Aorta (tissue), 5 donors: ENCODE results near the gene TKT. TPM values are rescaled to one million over a fixed set of nuclear protein-coding genes. Genes with fewer than 3 reads are reported as not detected.

ENCODE experiments used
- ATAC-seq: fragments of 200-7000 bp; cut with Tn5 transposase; one replicate; pipeline ENCODE4 v1.9.1; 2022; ENCODE audit warnings: moderate library complexity; ENCODE audit not compliant: low FRiP score
- DNase-seq, 2 donors: peaks; one replicate each; pipeline ENCODE4 v3.0.0-alpha.2; 2020
- H3K27ac ChIP-seq, 2 donors: one replicate each; pipeline ENCODE4 v1.5.1; 2013; ENCODE audit warnings: low read length in 2 of 2, mild to moderate bottlenecking in 2 of 2, moderate library complexity in 2 of 2, control low read depth in 1 of 2, inconsistent platforms in 1 of 2, low read depth in 1 of 2
- H3K27me3 ChIP-seq, 2 donors: one replicate each; pipeline ENCODE4 v1.6.1; 2013; ENCODE audit warnings: control low read depth in 1 of 2, low read length in 1 of 2, mild to moderate bottlenecking in 1 of 2, moderate library complexity in 1 of 2; ENCODE audit not compliant: insufficient read depth in 2 of 2, control insufficient read depth in 1 of 2
- H3K36me3 ChIP-seq, 2 donors: one replicate each; pipeline ENCODE4 v1.6.1; 2013; ENCODE audit warnings: control low read depth in 1 of 2, low read length in 1 of 2, mild to moderate bottlenecking in 1 of 2; ENCODE audit not compliant: insufficient read depth in 2 of 2, control insufficient read depth in 1 of 2
- H3K4me1 ChIP-seq, 2 donors: one replicate each; pipeline ENCODE4 v1.6.1; 2013; ENCODE audit warnings: low read length in 2 of 2, control low read depth in 1 of 2, mild to moderate bottlenecking in 1 of 2, moderate library complexity in 1 of 2; ENCODE audit not compliant: insufficient read depth in 2 of 2, control insufficient read depth in 1 of 2
- H3K4me3 ChIP-seq, 2 donors: one replicate each; pipeline ENCODE4 v1.5.1; 2013; ENCODE audit warnings: low read length in 2 of 2, control low read depth in 1 of 2, mild to moderate bottlenecking in 1 of 2
- H3K9me3 ChIP-seq: one replicate; pipeline ENCODE4 v1.6.1; 2013; ENCODE audit warnings: mild to moderate bottlenecking, low read length; ENCODE audit not compliant: control insufficient read depth
- WGBS, 2 donors: extraction: QIAGEN DNeasy Blood & Tissue Kit; methylation state at CpG; one replicate each; pipeline ENCODE4 v1.1.7; 2013; 5-methylcytosine and 5-hydroxymethylcytosine counted together
- intact Hi-C, 2 donors: fragments of 100-400 bp; cut with DNase I; formaldehyde crosslinking; loops; one replicate each; pipeline versions ENCODE4 v1.14.2 to v1.15.0; 2022
- polyA plus RNA-seq, 2 donors: library from polyadenylated mRNA; stranded (reverse); fragments of 200-250 nt; gene quantifications; one replicate each; pipeline ENCODE4 v1.2.3, GENCODE V29; 2013
- total RNA-seq, 2 donors: library from RNA; stranded (reverse); fragmentation: NEBNext Ultra II Directional; extraction: Animal tissue kit (Norgen Biotek cat#: 25700); gene quantifications; one replicate each; pipeline ENCODE4 v1.2.1, GENCODE V29; 2021
- donor health status: healthy with polysubstance abuse.
- donor health status: Bipolar disorder and iron deficiency.
- donor health status: DM: no; HTN: no; CAD: no.
- donor health status: DM: no; HTN: no; CAD: no.
- donor health status: DM: yes; HTN: yes; CAD: no.

Gene TKT
- total and polyA plus RNA-seq, 4 donors: 92.4 to 208 (median 146) TPM

DNA sequence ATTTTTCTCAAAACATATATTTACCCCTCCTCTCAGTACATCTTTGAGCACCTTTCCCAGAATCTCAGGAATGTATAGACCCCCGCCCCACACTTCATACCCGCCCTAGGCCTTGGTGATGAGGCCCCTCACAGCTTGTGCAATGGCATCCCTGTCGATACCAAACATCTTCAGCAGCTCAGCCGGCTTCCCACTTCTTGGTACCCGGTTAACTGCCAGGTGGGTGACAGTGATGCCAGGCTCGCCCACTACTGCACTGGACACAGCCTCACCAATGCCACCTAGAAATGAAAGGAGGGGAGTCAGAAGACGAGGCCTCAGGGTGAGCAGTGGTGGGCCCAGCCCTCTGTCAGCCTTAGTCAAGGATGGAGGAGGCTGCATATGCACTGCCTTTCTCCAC lies 30.2 kb downstream of the TKT start:
- WGBS, 2 donors: 82 to 89% methylated on average over 7 of the region's 7 CpGs
- no peak overlapping the region for H3K27ac ChIP-seq
- intact Hi-C loops: no loop called here

DNA sequence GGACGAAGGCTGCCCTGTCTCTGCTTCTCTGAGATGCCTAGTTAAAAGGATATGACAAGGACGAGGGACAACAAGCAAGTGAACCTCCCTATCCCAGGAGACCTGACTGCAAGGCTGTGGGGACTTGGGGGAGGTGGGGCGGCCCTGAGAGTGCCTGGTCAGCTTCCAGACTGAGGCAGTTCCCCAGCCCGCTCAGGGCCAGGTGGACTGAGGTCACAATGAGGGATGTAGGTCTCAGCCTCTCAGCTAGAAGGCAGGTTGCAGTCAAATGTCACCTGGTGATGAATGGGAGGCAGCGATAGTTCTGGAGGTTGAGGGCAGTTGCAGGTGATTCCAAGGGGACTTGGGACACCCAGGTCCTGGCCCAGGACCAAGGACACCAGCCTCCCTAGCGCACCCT lies 30.6 kb downstream of the TKT start:
- peaks cover 4 to 32% of the 10 kb centered on the region in 2 donors for H3K36me3 ChIP-seq
- DNase-seq: no peak
- ATAC-seq: no peak
- no peaks in the 10 kb centered on the region for H3K27me3 ChIP-seq
- H3K27ac ChIP-seq: no peak overlapping the region
- 82 to 84% methylated on average over 6 of the region's 6 CpGs for WGBS, 2 donors
- no peaks in the 10 kb centered on the region for H3K4me1 ChIP-seq
- H3K4me3 ChIP-seq: no peak overlapping the region
- intact Hi-C loops: no loop called here
- H3K9me3 ChIP-seq: no peaks in the 10 kb centered on the region

More for the DNA sequence above, 30.2 kb downstream of the TKT start:
- DNase-seq (no peak), ATAC-seq (no peak)
- Histone ChIP-seq H3K4me3 (no peak overlapping the region), H3K27me3 (no peaks in the 10 kb centered on the region), H3K36me3 (peaks cover 4 to 34% of the 10 kb centered on the region in 2 donors), H3K4me1 (no peaks in the 10 kb centered on the region), H3K9me3 (no peaks in the 10 kb centered on the region)

DNA sequence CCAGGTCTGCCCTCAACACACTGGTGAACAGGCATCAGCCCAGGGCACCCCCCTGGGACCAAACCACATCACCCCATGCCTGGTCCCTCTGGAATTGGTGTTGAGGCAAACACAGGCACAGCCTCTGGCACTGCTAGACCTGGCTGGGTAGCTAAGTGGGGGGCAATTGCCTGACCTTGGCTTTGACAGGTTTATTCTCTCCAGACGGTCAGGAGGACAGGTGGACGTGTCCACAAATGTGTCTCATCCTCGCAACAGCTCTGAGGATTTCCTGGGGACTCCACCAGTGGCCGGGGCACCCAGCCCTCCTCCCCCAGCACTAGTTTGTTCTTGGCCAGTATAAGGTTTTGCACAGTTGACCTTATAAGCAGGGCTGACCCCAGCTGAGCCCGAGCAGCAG lies 31.3 kb downstream of the TKT start:
- Histone ChIP-seq H3K27me3 (no peaks in the 10 kb centered on the region), H3K4me1 (no peaks in the 10 kb centered on the region), H3K36me3 (peaks cover 4 to 29% of the 10 kb centered on the region in 2 donors), H3K27ac (no peak overlapping the region), H3K9me3 (no peaks in the 10 kb centered on the region), H3K4me3 (no peak overlapping the region)
- no peak for DNase-seq
- ATAC-seq: no peak
- intact Hi-C loops: loop anchor here in 1 of 2 donors (5.0 kb wide), 1 partner anchor 488 kb away; no protein-coding TSS in a partner anchor
- 80 to 84% methylated on average over 5 of the region's 5 CpGs for WGBS, 2 donors

DNA sequence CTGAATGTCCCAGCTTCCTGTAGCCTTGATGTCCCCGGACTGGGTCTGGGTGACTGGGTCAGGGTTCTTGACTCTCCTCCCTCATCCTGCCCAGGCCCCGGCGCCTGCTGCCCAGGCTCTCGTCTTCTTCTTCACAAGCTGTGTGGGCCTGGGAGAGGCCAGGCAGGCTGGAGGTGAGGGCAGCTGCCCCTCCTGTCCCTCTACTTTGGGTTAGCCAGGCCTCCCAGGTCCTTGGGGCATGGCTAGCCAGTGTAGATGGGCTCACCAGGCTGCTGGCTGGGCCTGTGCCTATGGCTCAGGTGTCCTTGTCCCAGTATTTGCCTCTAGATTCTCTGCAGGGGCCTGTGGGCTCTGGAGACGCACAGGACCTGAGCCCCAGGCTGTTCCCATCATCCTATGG lies 31.8 kb downstream of the TKT start:
- H3K27ac ChIP-seq: no peak overlapping the region
- H3K9me3 ChIP-seq: no peaks in the 10 kb centered on the region
- WGBS, 2 donors: 81 to 88% methylated on average over 5 of the region's 5 CpGs
- H3K27me3 ChIP-seq: no peaks in the 10 kb centered on the region
- DNase-seq (no peak), ATAC-seq (no peak)
- H3K36me3 ChIP-seq: peaks cover 4 to 26% of the 10 kb centered on the region in 2 donors
- intact Hi-C loops: loop anchor here in 1 of 2 donors (5.0 kb wide), 1 partner anchor 488 kb away; no protein-coding TSS in a partner anchor
- no peaks in the 10 kb centered on the region for H3K4me1 ChIP-seq
- no peak overlapping the region for H3K4me3 ChIP-seq

DNA sequence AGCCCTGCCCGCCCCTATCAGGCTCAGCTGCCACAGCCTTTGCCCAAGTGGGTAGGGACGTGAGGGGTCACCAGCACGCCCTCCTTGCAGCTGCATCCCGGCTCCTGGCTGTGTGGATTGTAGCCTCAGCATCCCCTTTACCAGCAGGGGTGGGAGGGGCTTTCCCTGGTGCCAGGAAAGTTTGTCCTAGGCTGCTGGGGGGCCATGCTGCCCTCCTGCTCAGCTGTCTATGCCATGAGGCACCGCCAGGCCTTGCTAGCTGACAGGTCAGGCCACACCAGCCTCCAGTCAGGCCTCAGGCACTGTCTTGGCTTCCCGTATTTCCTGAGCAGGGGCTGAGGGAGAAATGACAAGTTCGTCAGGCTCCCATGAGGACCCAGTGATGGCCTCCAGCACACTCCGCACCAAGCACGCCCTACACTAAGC lies 32.3 kb downstream of the TKT start:
- Histone ChIP-seq H3K4me3 (no peak overlapping the region), H3K27me3 (no peaks in the 10 kb centered on the region), H3K36me3 (peaks cover 3 to 23% of the 10 kb centered on the region in 2 donors), H3K27ac (no peak overlapping the region), H3K4me1 (no peaks in the 10 kb centered on the region), H3K9me3 (no peaks in the 10 kb centered on the region)
- 84 to 86% methylated on average over 9 of the region's 9 CpGs for WGBS, 2 donors
- intact Hi-C loops: loop anchor here in 1 of 2 donors (5.0 kb wide), 1 partner anchor 489 kb away; no protein-coding TSS in a partner anchor
- DNase-seq (peak in 1 of 2 donors; percentile 38), ATAC-seq (no peak)

DNA sequence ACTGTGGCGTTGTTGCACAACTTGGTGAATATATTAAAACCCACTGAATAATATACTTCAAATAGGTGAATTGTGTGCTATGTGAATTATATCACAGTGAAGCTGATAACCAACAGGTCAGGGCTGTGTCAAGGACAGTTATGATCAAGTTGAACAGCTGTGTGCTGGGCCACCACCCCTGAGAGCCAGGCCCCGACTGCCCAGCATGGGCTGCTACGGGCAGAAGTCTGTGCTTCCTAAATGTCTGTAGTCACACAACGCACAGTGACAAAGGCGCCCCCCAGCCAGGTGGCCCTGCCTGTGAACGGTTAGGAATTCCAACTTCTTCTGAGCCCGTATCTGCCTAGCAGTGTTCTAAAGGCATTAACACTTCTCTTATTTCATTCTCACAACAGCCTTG lies 32.8 kb downstream of the TKT start:
- peak in 1 of 2 donors; percentile 40 for DNase-seq
- peaks cover 0 to 20% of the 10 kb centered on the region in 2 donors for H3K36me3 ChIP-seq
- intact Hi-C loops: loop anchor here in 1 of 2 donors (5.0 kb wide), 1 partner anchor 489 kb away; no protein-coding TSS in a partner anchor

DNA sequence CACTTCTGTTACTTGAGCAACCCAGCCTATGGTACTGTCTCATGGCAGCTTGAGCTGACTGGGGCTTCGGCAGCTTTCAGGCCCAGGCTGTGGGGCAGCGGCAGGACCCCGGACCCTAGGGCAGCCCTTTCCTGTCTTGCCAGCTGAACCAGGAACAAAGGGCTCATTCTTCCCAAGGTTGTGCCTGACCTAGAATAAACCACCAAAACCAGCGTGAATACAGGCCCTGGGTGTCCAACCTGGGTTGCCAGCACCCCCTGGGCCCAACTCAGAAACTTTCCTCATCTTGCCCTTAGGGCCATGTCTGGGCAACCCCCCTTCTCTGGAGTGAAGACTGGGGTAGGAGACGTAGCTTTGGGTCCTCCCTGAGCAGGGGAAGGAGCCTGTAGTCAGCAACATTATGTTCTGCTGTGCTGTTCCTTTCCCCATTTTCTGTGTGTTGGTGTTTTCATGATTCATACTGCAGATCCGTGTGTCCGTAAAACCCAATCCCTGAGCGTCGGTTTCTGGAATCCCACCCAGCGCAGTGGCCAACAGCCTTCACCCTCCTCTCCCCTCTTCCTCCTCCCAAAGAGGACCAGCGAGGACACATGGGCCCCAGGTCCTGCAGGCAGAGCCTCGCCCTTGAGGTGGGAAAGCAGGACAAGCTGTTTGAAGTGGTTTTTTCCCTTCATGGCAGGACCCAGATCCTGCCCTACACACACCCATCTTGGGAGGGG lies 33.5 kb downstream of the TKT start:
- WGBS, 2 donors: 85% methylated on average over 12 of the region's 12 CpGs
- no peak overlapping the region for H3K4me3 ChIP-seq
- intact Hi-C loops: loop anchor here in 1 of 2 donors (5.0 kb wide), 1 partner anchor 490 kb away; no protein-coding TSS in a partner anchor
- H3K36me3 ChIP-seq: peaks cover 0 to 18% of the 10 kb centered on the region in 2 donors
- peak in 1 of 2 donors; percentile 30 for DNase-seq
- ATAC-seq: no peak
- no peaks in the 10 kb centered on the region for H3K27me3 ChIP-seq
- H3K9me3 ChIP-seq: no peaks in the 10 kb centered on the region
- no peak overlapping the region for H3K27ac ChIP-seq
- no peaks in the 10 kb centered on the region for H3K4me1 ChIP-seq

More for the DNA sequence above, 32.8 kb downstream of the TKT start:
- 83 to 84% methylated on average over 7 of the region's 7 CpGs for WGBS, 2 donors
- ATAC-seq: no peak
- H3K4me3 ChIP-seq: no peak overlapping the region
- no peaks in the 10 kb centered on the region for H3K4me1 ChIP-seq
- no peaks in the 10 kb centered on the region for H3K9me3 ChIP-seq
- no peak overlapping the region for H3K27ac ChIP-seq
- H3K27me3 ChIP-seq: no peaks in the 10 kb centered on the region

DNA sequence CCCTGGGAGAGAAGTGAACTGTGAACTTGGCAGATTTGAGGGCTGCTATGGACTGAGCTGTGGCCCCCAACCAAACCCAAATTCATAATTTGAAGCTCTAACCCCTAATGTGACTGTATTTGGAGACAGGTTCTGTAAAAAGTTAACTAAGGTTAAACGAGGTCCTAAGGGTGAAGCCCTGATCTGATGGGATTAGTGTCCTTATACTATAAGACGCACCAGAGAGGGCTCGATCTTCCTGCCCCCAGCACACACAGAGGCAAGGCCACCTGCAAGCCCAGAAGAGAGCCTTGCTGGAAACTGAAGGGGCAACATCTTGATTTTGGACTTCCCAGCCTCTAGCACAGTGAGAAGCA lies 34.0 kb downstream of the TKT start:
- H3K4me3 ChIP-seq: no peak overlapping the region
- DNase-seq (no peak), ATAC-seq (no peak)
- no peaks in the 10 kb centered on the region for H3K4me1 ChIP-seq
- H3K27me3 ChIP-seq: no peaks in the 10 kb centered on the region
- H3K36me3 ChIP-seq: peaks cover 0 to 17% of the 10 kb centered on the region in 2 donors
- intact Hi-C loops: loop anchor here in 1 of 2 donors (5.0 kb wide), 1 partner anchor 490 kb away; no protein-coding TSS in a partner anchor
- H3K9me3 ChIP-seq: no peaks in the 10 kb centered on the region
- 93 to 95% methylated on average over 3 of the region's 3 CpGs for WGBS, 2 donors
- H3K27ac ChIP-seq: no peak overlapping the region

DNA sequence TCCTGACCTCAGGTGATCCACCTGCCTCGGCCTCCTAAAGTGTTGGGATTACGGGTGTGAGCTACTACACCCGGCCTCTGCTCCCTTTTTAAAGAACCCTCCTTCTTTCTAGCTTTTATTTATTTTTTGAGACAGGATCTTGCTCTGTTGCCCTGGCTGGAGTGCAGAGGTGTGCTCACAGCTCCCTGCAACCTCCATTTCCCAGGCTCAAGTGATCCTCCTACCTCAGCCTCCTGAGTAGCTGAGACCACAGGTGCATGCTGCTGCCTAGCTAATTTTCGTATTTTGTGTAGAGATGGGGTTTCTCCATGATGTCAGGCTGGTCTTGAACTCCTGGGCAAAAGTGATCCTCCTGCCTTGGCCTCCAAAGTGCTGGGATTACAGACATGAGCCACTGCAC lies 34.5 kb downstream of the TKT start:
- no peaks in the 10 kb centered on the region for H3K27me3 ChIP-seq
- H3K36me3 ChIP-seq: peaks cover 0 to 13% of the 10 kb centered on the region in 2 donors
- H3K27ac ChIP-seq: no peak overlapping the region
- no peaks in the 10 kb centered on the region for H3K9me3 ChIP-seq
- no peaks in the 10 kb centered on the region for H3K4me1 ChIP-seq
- intact Hi-C loops: loop anchor here in 1 of 2 donors (5.0 kb wide), 1 partner anchor 491 kb away; no protein-coding TSS in a partner anchor
- no peak overlapping the region for H3K4me3 ChIP-seq
- ATAC-seq (no peak), DNase-seq (peak in 1 of 2 donors; percentile 24)
- WGBS, 2 donors: 82 to 83% methylated on average over 4 of the region's 4 CpGs
